GM13977 (cell line): Measurements from ENCODE around the gene PDE8A.
"Not testable (repeated sequence)": the region's sequence is repeated elsewhere in the genome, so short reads cannot be mapped to it uniquely, and the experiment has no call there.

Experiments used
- DNase-seq: peaks from one replicate; pipeline ENCODE4 v3.0.0; 2012; ENCODE audit warnings: low spot score
- CTCF ChIP-seq: IDR thresholded peaks from 2 replicates; pipeline ENCODE4 v1.5.1; 2012; ENCODE audit warnings: mild to moderate bottlenecking, control low read depth; ENCODE audit not compliant: insufficient read depth; ENCODE audit errors: extremely low read depth, missing control alignments
- in situ Hi-C: fragments of 300-500 bp; cut with MboI; formaldehyde crosslinking; loops from one replicate; pipeline ENCODE4 v1.12.0; 2022; ENCODE audit warnings: low sequenced_read_pairs, low pct_unique_long_range_greater_than_20kb, mixed read lengths, inconsistent platforms; ENCODE audit not compliant: unreplicated experiment

Gene PDE8A

GRCh38 chr15:85168642-85169173 is 187.1 kb downstream of the PDE8A start:
- peak; percentile 49 for DNase-seq
- in situ Hi-C loops = no loop called here

GRCh38 chr15:85171736-85172135 is 190.1 kb downstream of the PDE8A start:
- no peak for DNase-seq
- in situ Hi-C loops = no loop called here
- no peak for TF ChIP-seq CTCF

More at GRCh38 chr15:85168642-85169173, 187.1 kb downstream of the PDE8A start:
- TF ChIP-seq CTCF = peak; percentile 56

- TF ChIP-seq CTCF = no peak
- in situ Hi-C loops = no loop called here
- DNase-seq = no peak
Measured at GRCh38 chr15:85172846-85173490, 191.3 kb downstream of the PDE8A start.

- DNase-seq, in situ Hi-C loops: not testable (repeated sequence)
Measured at GRCh38 chr15:85173630-85174029, 192.0 kb downstream of the PDE8A start.

GRCh38 chr15:85174521-85174920 is 192.9 kb downstream of the PDE8A start:
- in situ Hi-C loops = no loop called here
- DNase-seq = no peak
- no peak for TF ChIP-seq CTCF

- DNase-seq, in situ Hi-C loops: not testable (repeated sequence)
Measured at GRCh38 chr15:85177042-85177515, 195.4 kb downstream of the PDE8A start.

GRCh38 chr15:85178308-85178707 is 196.7 kb downstream of the PDE8A start:
- no peak for TF ChIP-seq CTCF
- in situ Hi-C loops = no loop called here
- no peak for DNase-seq
